T-cell (primary cell): ENCODE results near the gene RNF123. TPM values are rescaled to one million over a fixed set of nuclear protein-coding genes. Genes with fewer than 3 reads are reported as not detected.

ENCODE experiments used
- ATAC-seq, 4 experiments: fragments of 200-7000 bp in 3 of 4; fragments of 150-1000 bp in 1 of 4; cut with Tn5 transposase; replicated peaks in 1 of 4; 1 replicate in 3 of 4; 2 replicates in 1 of 4; pipeline ENCODE4 v1.10.0; 2021; ENCODE audit warnings: moderate library complexity in 3 of 4, mild to moderate bottlenecking in 2 of 4, moderate number of reproducible peaks in 1 of 4
- CTCF ChIA-PET, 2 donors: fragments of 300-600 bp; sonication (Branson Sonifier 250); formaldehyde crosslinking; loops; one replicate each; lab custom pipeline; 2022; ENCODE audit warnings: antibody characterized with exemption in 2 of 2; lab: Charles Lee
- POLR2A ChIA-PET, 2 donors: fragments of 300-600 bp; sonication (Branson Sonifier 250); formaldehyde crosslinking; loops; one replicate each; lab custom pipeline; 2022; ENCODE audit warnings: antibody characterized with exemption in 2 of 2; lab: Charles Lee
- DNase-seq, 35 experiments: peaks; one replicate each; pipeline versions ENCODE4 v3.0.0 to v3.0.0-alpha.2; 2013 to 2023
- H3K27ac ChIP-seq: one replicate; pipeline ENCODE4 v1.5.1; 2013; ENCODE audit warnings: low read length
- H3K27me3 ChIP-seq, 2 experiments: replicated peaks in 1 of 2; 1 replicate in 1 of 2; 2 replicates in 1 of 2; pipeline versions ENCODE4 v1.6.1 to v1.7.0; 2013; ENCODE audit warnings: low read length in 1 of 2, mixed read lengths in 1 of 2; ENCODE audit not compliant: control insufficient read depth in 2 of 2, insufficient read depth in 2 of 2; ENCODE audit errors: extremely low read depth in 1 of 2
- H3K36me3 ChIP-seq, 2 donors: 1 replicate in 1 of 2; 2 replicates in 1 of 2; pipeline versions ENCODE4 v1.6.1 to v1.7.0; 2013; ENCODE audit warnings: low read length in 1 of 2; ENCODE audit not compliant: control insufficient read depth in 2 of 2, insufficient read depth in 1 of 2; ENCODE audit errors: extremely low read depth in 1 of 2
- H3K4me1 ChIP-seq, 2 experiments: 1 replicate in 1 of 2; 2 replicates in 1 of 2; pipeline versions ENCODE4 v1.6.1 to v1.7.0; 2013; ENCODE audit warnings: low read length in 2 of 2, mixed read lengths in 1 of 2; ENCODE audit not compliant: insufficient read depth in 2 of 2, control insufficient read depth in 1 of 2; ENCODE audit errors: extremely low read depth in 1 of 2
- H3K4me3 ChIP-seq, 2 donors: 1 replicate in 1 of 2; 2 replicates in 1 of 2; pipeline versions ENCODE4 v1.5.1 to v1.7.0; 2013; ENCODE audit warnings: mild to moderate bottlenecking in 2 of 2, low read length in 1 of 2, moderate library complexity in 1 of 2; ENCODE audit not compliant: control insufficient read depth in 1 of 2; ENCODE audit errors: extremely low read depth in 1 of 2
- H3K9me3 ChIP-seq: 2 replicates; pipeline ENCODE4 v1.7.0; 2013
- H3K27ac Mint-ChIP-seq, 2 donors: one replicate each; pipeline ENCODE4 v1.8.0; 2020 to 2021; ENCODE audit warnings: mild to moderate bottlenecking in 2 of 2, mixed read lengths in 2 of 2
- H3K27me3 Mint-ChIP-seq, 2 donors: one replicate each; pipeline ENCODE4 v1.8.0; 2021 to 2022; ENCODE audit warnings: mixed read lengths in 2 of 2
- H3K36me3 Mint-ChIP-seq: one replicate; pipeline ENCODE4 v1.8.0; 2021; ENCODE audit warnings: mixed read lengths
- H3K4me1 Mint-ChIP-seq, 3 donors: one replicate each; pipeline ENCODE4 v1.8.0; 2020 to 2022; ENCODE audit warnings: mixed read lengths in 3 of 3, mild to moderate bottlenecking in 1 of 3
- H3K4me3 Mint-ChIP-seq, 3 donors: one replicate each; pipeline ENCODE4 v1.8.0; 2020 to 2022; ENCODE audit warnings: mild to moderate bottlenecking in 3 of 3, mixed read lengths in 3 of 3, moderate library complexity in 3 of 3
- H3K9me3 Mint-ChIP-seq, 3 donors: one replicate each; pipeline ENCODE4 v1.8.0; 2020 to 2022; ENCODE audit warnings: mixed read lengths in 3 of 3
- WGBS: methylation state at CpG from one replicate; pipeline ENCODE4 v1.1.5; 2013; ENCODE audit warnings: missing lambda C conversion rate; ENCODE audit not compliant: insufficient coverage; 5-methylcytosine and 5-hydroxymethylcytosine counted together
- total RNA-seq, 35 experiments: library from RNA in 6 of 35; stranded (reverse) in 6 of 35; fragments of 120-200 nt in 1 of 35; gene quantifications; one replicate each; pipeline versions ENCODE4 v1.2.1 to v1.2.4 and lab custom pipeline; 2013 to 2026

Gene RNF123
- total RNA-seq, 5 donors from 2014 or later (not counting 1 experiment from before 2014, with no cell fraction given): 40.9 to 79.8 (median 72.8) TPM

GRCh38 chr3:49709852-49710251, 20.5 kb downstream of the RNF123 start:
- H3K4me1 Mint-ChIP-seq: peaks cover 2 to 10% (median 9%) of the 10 kb centered on the region in 3 donors
- Histone ChIP-seq H3K36me3 (peaks cover 0 to 13% of the 10 kb centered on the region in 2 donors), H3K27me3 (no peaks in the 10 kb centered on the region), H3K4me1 (peaks cover 2 to 19% of the 10 kb centered on the region in 2 experiments), H3K9me3 (no peaks in the 10 kb centered on the region), H3K27ac (no peak overlapping the region), H3K4me3 (no peak overlapping the region)
- no peak overlapping the region for H3K4me3 Mint-ChIP-seq
- no peaks in the 10 kb centered on the region for H3K9me3 Mint-ChIP-seq
- ChIA-PET POLR2A (no interaction called here), CTCF (no interaction called here)
- WGBS: 95% methylated on average over 3 of the region's 8 CpGs
- H3K27ac Mint-ChIP-seq: no peak overlapping the region
- DNase-seq: no peak
- no peak for ATAC-seq
- H3K27me3 Mint-ChIP-seq: no peaks in the 10 kb centered on the region
- peaks cover 11% of the 10 kb centered on the region for H3K36me3 Mint-ChIP-seq

- ChIA-PET POLR2A (interaction anchor here in 1 of 2 donors (0.6 kb wide), 1 partner anchor 184 kb away, joined by 4 read pairs; no protein-coding TSS in a partner anchor), CTCF (no interaction called here)
- Histone ChIP-seq H3K27ac (no peak overlapping the region), H3K9me3 (no peaks in the 10 kb centered on the region), H3K4me1 (peaks cover 2 to 19% of the 10 kb centered on the region in 2 experiments), H3K36me3 (peaks cover 5 to 10% of the 10 kb centered on the region in 2 donors), H3K4me3 (no peak overlapping the region), H3K27me3 (no peaks in the 10 kb centered on the region)
- Mint-ChIP-seq H3K27ac (peak overlapping the region in 1 of 2 donors; percentile 50), H3K4me1 (peaks cover 4 to 10% (median 9%) of the 10 kb centered on the region in 3 donors), H3K4me3 (no peak overlapping the region), H3K9me3 (no peaks in the 10 kb centered on the region), H3K27me3 (no peaks in the 10 kb centered on the region), H3K36me3 (peaks cover 11% of the 10 kb centered on the region)
- no peak for ATAC-seq
- no peak for DNase-seq
- 70% methylated on average over 4 of the region's 5 CpGs for WGBS
Measured at GRCh38 chr3:49711489-49711888, 22.1 kb downstream of the RNF123 start.

- ATAC-seq (no peak), DNase-seq (no peak)
- WGBS: 95% methylated on average over 11 of the region's 11 CpGs
- peaks cover 4 to 10% (median 9%) of the 10 kb centered on the region in 3 donors for H3K4me1 Mint-ChIP-seq
- H3K4me1 ChIP-seq: peaks cover 2 to 19% of the 10 kb centered on the region in 2 experiments
- peaks cover 9% of the 10 kb centered on the region for H3K36me3 Mint-ChIP-seq
- no peak overlapping the region for H3K4me3 Mint-ChIP-seq
- POLR2A ChIA-PET: interaction anchor here in 1 of 2 donors (0.6 kb wide), 1 partner anchor 184 kb away, joined by 4 read pairs; no protein-coding TSS in a partner anchor
- H3K4me3 ChIP-seq: no peak overlapping the region
- H3K9me3 ChIP-seq: no peaks in the 10 kb centered on the region
- H3K9me3 Mint-ChIP-seq: no peaks in the 10 kb centered on the region
- no peaks in the 10 kb centered on the region for H3K27me3 Mint-ChIP-seq
- H3K27ac ChIP-seq: no peak overlapping the region
- H3K27ac Mint-ChIP-seq: no peak overlapping the region
- no peaks in the 10 kb centered on the region for H3K27me3 ChIP-seq
- CTCF ChIA-PET: interaction anchor here in 1 of 2 donors (0.7 kb wide), 1 partner anchor 29 kb away, joined by 4 read pairs; no protein-coding TSS in a partner anchor
- H3K36me3 ChIP-seq: peaks cover 5 to 10% of the 10 kb centered on the region in 2 donors
Measured at GRCh38 chr3:49712166-49712565, 22.8 kb downstream of the RNF123 start.

GRCh38 chr3:49712631-49713317, 23.4 kb downstream of the RNF123 start:
- H3K36me3 Mint-ChIP-seq: peaks cover 4% of the 10 kb centered on the region
- DNase-seq (peak in 1 of 35 experiments; percentile 31), ATAC-seq (peak in 1 of 4 experiments; percentile 26)
- WGBS: 56% methylated on average over 7 of the region's 7 CpGs
- no peaks in the 10 kb centered on the region for H3K27me3 Mint-ChIP-seq
- H3K36me3 ChIP-seq: peaks cover 5 to 10% of the 10 kb centered on the region in 2 donors
- peaks cover 2 to 19% of the 10 kb centered on the region in 2 experiments for H3K4me1 ChIP-seq
- H3K4me3 Mint-ChIP-seq: no peak overlapping the region
- H3K27ac Mint-ChIP-seq: no peak overlapping the region
- no peaks in the 10 kb centered on the region for H3K27me3 ChIP-seq
- no peak overlapping the region for H3K27ac ChIP-seq
- H3K9me3 Mint-ChIP-seq: no peaks in the 10 kb centered on the region
- no peaks in the 10 kb centered on the region for H3K9me3 ChIP-seq
- peaks cover 4 to 10% (median 9%) of the 10 kb centered on the region in 3 donors for H3K4me1 Mint-ChIP-seq
- H3K4me3 ChIP-seq: no peak overlapping the region
- CTCF ChIA-PET: interaction anchor here in 1 of 2 donors (0.7 kb wide), 1 partner anchor 28 kb away, joined by 4 read pairs; no protein-coding TSS in a partner anchor
- POLR2A ChIA-PET: interaction anchor here in 1 of 2 donors (0.5 kb wide), 1 partner anchor 176 kb away, joined by 3 read pairs; no protein-coding TSS in a partner anchor

- DNase-seq (no peak), ATAC-seq (no peak)
- CTCF ChIA-PET: no interaction called here
- Mint-ChIP-seq H3K27ac (no peak overlapping the region), H3K27me3 (no peaks in the 10 kb centered on the region), H3K36me3 (peaks cover 4% of the 10 kb centered on the region), H3K4me1 (peaks cover 6 to 11% (median 10%) of the 10 kb centered on the region in 3 donors), H3K9me3 (no peaks in the 10 kb centered on the region), H3K4me3 (no peak overlapping the region)
- Histone ChIP-seq H3K9me3 (no peaks in the 10 kb centered on the region), H3K4me3 (no peak overlapping the region), H3K27ac (no peak overlapping the region), H3K27me3 (no peaks in the 10 kb centered on the region), H3K36me3 (peaks cover 5 to 10% of the 10 kb centered on the region in 2 donors), H3K4me1 (peaks cover 2 to 26% of the 10 kb centered on the region in 2 experiments)
- 92% methylated on average over 13 of the region's 25 CpGs for WGBS
- POLR2A ChIA-PET: no interaction called here
Measured at GRCh38 chr3:49713336-49714105, 24.2 kb downstream of the RNF123 start.
